Vein endothelial cell (primary cell): ENCODE measurements around the gene ANG. TPM values are rescaled to one million over a fixed set of nuclear protein-coding genes. Genes with fewer than 3 reads are reported as not detected.

Experiments used
- small RNA-seq: library from RNA; depleted of rRNA; stranded (forward); fragments of <200 nt; gene quantifications from one replicate; pipeline ENCODE3, GENCODE V24; 2012
- total RNA-seq: library from RNA; depleted of rRNA; stranded (reverse); fragments of >200 nt; gene quantifications from 2 replicates; pipeline ENCODE4 v1.2.3, GENCODE V29; 2012

Gene ANG
- 3.8 and 7.8 TPM in 2 replicates for total RNA-seq

GRCh38 chr14:20688167-20688839 lies at the start of gene ANG:
Gene ANG (plus strand): TSS chr14:20688764. CDS start chr14:20693565, 4,801 bp downstream.

GRCh38 chr14:20641591-20641990 lies 47.0 kb upstream of the ANG start, which contains the start of gene OR6S1:
Gene OR6S1 (minus strand): TSS chr14:20641691. CDS start chr14:20641691, 0 bp downstream.

GRCh38 chr14:20683891-20684661 lies 4.5 kb upstream of the ANG start, which contains the start of gene RNASE4:
Gene RNASE4 (plus strand): TSS chr14:20684560. CDS start chr14:20699372, 14,812 bp downstream.

Small RNA genes within 50 kb of the gene (small RNA-seq; reads per million reads assigned to genes)
- gene RF00019 = not detected

Other genes starting within 250 kb of the ANG start
- gene OSGEP, start 234.0 kb upstream of the ANG start, total RNA-seq = 45.1 and 49.5 TPM in 2 replicates
- gene APEX1, start 233.5 kb upstream of the ANG start, total RNA-seq = 60.2 and 74.5 TPM in 2 replicates
- 25.8 and 26.1 TPM in 2 replicates for gene PIP4P1, start 227.3 kb upstream of the ANG start, total RNA-seq
- 343 and 388 TPM in 2 replicates for gene PNP, start 219.4 kb upstream of the ANG start, total RNA-seq
- 0.48 and 4.2 TPM in 2 replicates for gene RNASE10, start 183.2 kb upstream of the ANG start, total RNA-seq
- not detected in 2 replicates for gene RNASE9, start 127.7 kb upstream of the ANG start, total RNA-seq
- not detected in 2 replicates for gene RNASE11, start 100.8 kb upstream of the ANG start, total RNA-seq
- gene RNASE12, start 97.4 kb upstream of the ANG start, total RNA-seq = not detected in 2 replicates
- not detected in 2 replicates for gene OR6S1, start 47.1 kb upstream of the ANG start, total RNA-seq
- 6.4 and 20.9 TPM in 2 replicates for gene RNASE4, start 4.2 kb upstream of the ANG start, total RNA-seq
- gene EDDM3A, start 57.1 kb downstream of the ANG start, total RNA-seq = not detected in 2 replicates
- not detected in 2 replicates for gene EDDM3B, start 79.6 kb downstream of the ANG start, total RNA-seq
- gene RNASE6, start 92.5 kb downstream of the ANG start, total RNA-seq = 0.38 and 0.65 TPM in 2 replicates
- 34.0 and 52.4 TPM in 2 replicates for gene RNASE1, start 114.1 kb downstream of the ANG start, total RNA-seq
- gene RNASE3, start 202.6 kb downstream of the ANG start, total RNA-seq = not detected in 2 replicates